H9 (cell line): ENCODE data around the gene COL4A1. TPM values are rescaled to one million over a fixed set of nuclear protein-coding genes. Genes with fewer than 3 reads are reported as not detected.

Experiments
- DNase-seq: peaks from one replicate; pipeline ENCODE4 v3.0.0-alpha.2; 2017
- H2AFZ ChIP-seq: one replicate; pipeline ENCODE4 v1.6.1; 2013; ENCODE audit warnings: mild to moderate bottlenecking, low read length, control low read depth, moderate library complexity
- H2AK5ac ChIP-seq: 2 replicates; pipeline ENCODE4 v1.6.1; 2013; ENCODE audit warnings: low read length, control low read depth, mixed read lengths; ENCODE audit not compliant: insufficient read length
- H2BK120ac ChIP-seq: one replicate; pipeline ENCODE4 v1.6.1; 2013; ENCODE audit warnings: low read depth, mild to moderate bottlenecking, low read length, control low read depth, inconsistent platforms; ENCODE audit not compliant: poor library complexity, severe bottlenecking
- H2BK12ac ChIP-seq: 2 replicates; pipeline ENCODE4 v1.6.1; 2013; ENCODE audit warnings: low read length, control low read depth, mixed read lengths, low read depth; ENCODE audit not compliant: insufficient read length
- H2BK15ac ChIP-seq: 2 replicates; pipeline ENCODE4 v1.6.1; 2013; ENCODE audit warnings: low read depth, low read length, control low read depth
- H2BK20ac ChIP-seq: one replicate; pipeline ENCODE4 v1.6.1; 2013; ENCODE audit warnings: low read depth, mild to moderate bottlenecking, low read length, control low read depth, inconsistent platforms; ENCODE audit not compliant: poor library complexity, severe bottlenecking
- H2BK5ac ChIP-seq: 2 replicates; pipeline ENCODE4 v1.6.1; 2013; ENCODE audit warnings: low read length, control low read depth, mixed read lengths; ENCODE audit not compliant: insufficient read length
- H3K14ac ChIP-seq: 2 replicates; pipeline ENCODE4 v1.6.1; 2013; ENCODE audit warnings: low read length, control low read depth; ENCODE audit not compliant: insufficient read depth
- H3K18ac ChIP-seq: 2 replicates; pipeline ENCODE4 v1.6.1; 2013; ENCODE audit warnings: low read depth, mild to moderate bottlenecking, mixed read lengths, low read length, control low read depth; ENCODE audit not compliant: insufficient read length
- H3K23ac ChIP-seq: 2 replicates; pipeline ENCODE4 v1.6.1; 2013; ENCODE audit warnings: low read length, control low read depth, mixed read lengths, low read depth; ENCODE audit not compliant: insufficient read length
- H3K23me2 ChIP-seq: 2 replicates; pipeline ENCODE4 v1.6.1; 2013; ENCODE audit warnings: low read depth, mild to moderate bottlenecking, mixed read lengths, low read length, control low read depth; ENCODE audit not compliant: insufficient read length, poor library complexity, severe bottlenecking
- H3K27ac ChIP-seq: 2 replicates; pipeline ENCODE4 v1.5.1; 2013; ENCODE audit warnings: low read length, control low read depth, mixed read lengths, low read depth; ENCODE audit not compliant: insufficient read length
- H3K27me3 ChIP-seq: 2 replicates; pipeline ENCODE4 v1.6.1; 2013; ENCODE audit warnings: low read length, control low read depth, inconsistent platforms; ENCODE audit not compliant: insufficient read depth
- H3K4ac ChIP-seq: 2 replicates; pipeline ENCODE4 v1.6.1; 2013; ENCODE audit warnings: low read depth, mild to moderate bottlenecking, control low read depth, inconsistent platforms, low read length, moderate library complexity
- H3K4me1 ChIP-seq: 2 replicates; pipeline ENCODE4 v1.6.1; 2013; ENCODE audit warnings: low read length, control low read depth, inconsistent platforms; ENCODE audit not compliant: insufficient read depth
- H3K4me2 ChIP-seq: 2 replicates; pipeline ENCODE4 v1.6.1; 2013; ENCODE audit warnings: low read length, control low read depth, mixed read lengths; ENCODE audit not compliant: insufficient read length, insufficient read depth
- H3K56ac ChIP-seq: 2 replicates; pipeline ENCODE4 v1.6.1; 2013; ENCODE audit warnings: low read depth, mild to moderate bottlenecking, mixed read lengths, low read length, control low read depth; ENCODE audit not compliant: insufficient read length
- H3K79me1 ChIP-seq: 2 replicates; pipeline ENCODE4 v1.6.1; 2013; ENCODE audit warnings: low read depth, mild to moderate bottlenecking, moderate library complexity, low read length, control low read depth, inconsistent platforms; ENCODE audit not compliant: insufficient read depth, poor library complexity, severe bottlenecking
- H3K79me2 ChIP-seq: 2 replicates; pipeline ENCODE4 v1.6.1; 2013; ENCODE audit warnings: low read length, control low read depth, inconsistent platforms; ENCODE audit not compliant: insufficient read depth
- H3K9ac ChIP-seq: 2 replicates; pipeline ENCODE4 v1.6.1; 2013; ENCODE audit warnings: low read length, control low read depth, mixed read lengths; ENCODE audit not compliant: insufficient read length; ENCODE audit errors: extremely low read depth
- H3K9me3 ChIP-seq: one replicate; pipeline ENCODE4 v1.6.1; 2013; ENCODE audit warnings: low read depth, low read length, inconsistent platforms; ENCODE audit not compliant: control insufficient read depth
- H3T11ph ChIP-seq: one replicate; pipeline ENCODE4 v1.6.1; 2013; ENCODE audit warnings: mild to moderate bottlenecking, low read length, control low read depth, inconsistent platforms
- H4K20me1 ChIP-seq: one replicate; pipeline ENCODE4 v1.6.1; 2013; ENCODE audit not compliant: control insufficient read depth, insufficient read length, insufficient read depth
- H4K5ac ChIP-seq: 2 replicates; pipeline ENCODE4 v1.6.1; 2013; ENCODE audit warnings: low read depth, mild to moderate bottlenecking, mixed read lengths, low read length, control low read depth; ENCODE audit not compliant: insufficient read length
- H4K8ac ChIP-seq: replicated peaks from 2 replicates; pipeline ENCODE4 v1.6.1; 2013; ENCODE audit warnings: low read length, control low read depth, mixed read lengths, low read depth; ENCODE audit not compliant: insufficient read length
- H4K91ac ChIP-seq: 2 replicates; pipeline ENCODE4 v1.6.1; 2013; ENCODE audit warnings: low read depth, mild to moderate bottlenecking, moderate library complexity, mixed read lengths, low read length, control low read depth; ENCODE audit not compliant: insufficient read length
- H3K27ac Mint-ChIP-seq, 3 experiments: 2 replicates in 2 of 3; 3 replicates in 1 of 3; pipeline ENCODE4 v1.8.0; 2020 to 2021; ENCODE audit warnings: mixed read lengths in 3 of 3, mild to moderate bottlenecking in 1 of 3, moderate library complexity in 1 of 3
- H3K27me3 Mint-ChIP-seq: 2 replicates; pipeline ENCODE4 v1.8.0; 2021; ENCODE audit warnings: low read depth, mild to moderate bottlenecking, moderate library complexity, mixed read lengths
- H3K36me3 Mint-ChIP-seq, 3 experiments: 2 replicates in 2 of 3; 3 replicates in 1 of 3; pipeline ENCODE4 v1.8.0; 2020 to 2021; ENCODE audit warnings: low read depth in 3 of 3, mixed read lengths in 3 of 3; ENCODE audit not compliant: insufficient read depth in 1 of 3
- H3K4me1 Mint-ChIP-seq, 2 experiments: 2 replicates each; pipeline ENCODE4 v1.8.0; 2020; ENCODE audit warnings: mixed read lengths in 2 of 2
- H3K4me3 Mint-ChIP-seq, 2 experiments: 2 replicates in 1 of 2; 3 replicates in 1 of 2; pipeline ENCODE4 v1.8.0; 2020 to 2021; ENCODE audit warnings: mild to moderate bottlenecking in 2 of 2, mixed read lengths in 2 of 2, moderate library complexity in 1 of 2
- H3K9me3 Mint-ChIP-seq, 2 experiments: 2 replicates in 1 of 2; 3 replicates in 1 of 2; pipeline ENCODE4 v1.8.0; 2020; ENCODE audit warnings: mild to moderate bottlenecking in 2 of 2, mixed read lengths in 2 of 2, moderate library complexity in 1 of 2
- CTCF ChIP-seq: fragments of 200-600 bp; sonication (generic); conservative IDR thresholded peaks from 3 replicates; pipeline ENCODE4 v1.8.0; 2021; ENCODE audit warnings: antibody characterized with exemption, mild to moderate bottlenecking
- WGBS: extraction: QIAGEN DNeasy Blood & Tissue Kit; methylation state at CpG from one replicate; pipeline ENCODE4 v1.1.7; 2013; ENCODE audit warnings: missing lambda C conversion rate, low lambda C conversion rate, mixed read lengths; ENCODE audit not compliant: insufficient read length; ENCODE audit errors: extremely low coverage; 5-methylcytosine and 5-hydroxymethylcytosine counted together
- total RNA-seq: library from RNA; stranded (reverse); gene quantifications from 2 replicates; pipeline ENCODE4 v1.2.1, GENCODE V29; 2021

The COL4A1 gene
- total RNA-seq, 1 experiment from 2014 or later: 73.1 TPM

GRCh38 chr13:110291286-110291685, 15.7 kb downstream of the COL4A1 start:
- no peak overlapping the region for H3K4ac ChIP-seq
- no peak overlapping the region for H2BK15ac ChIP-seq
- no peak overlapping the region for H3T11ph ChIP-seq
- no peak for DNase-seq
- no peak overlapping the region for H3K56ac ChIP-seq
- H3K27me3 ChIP-seq: no peaks in the 10 kb centered on the region
- H3K9ac ChIP-seq: no peak overlapping the region
- no peaks in the 10 kb centered on the region; the same call in 1 of the 2 replicates for H3K27me3 Mint-ChIP-seq
- no peak overlapping the region for H4K5ac ChIP-seq
- no peak overlapping the region for H3K27ac ChIP-seq
- no peak overlapping the region for H4K91ac ChIP-seq
- H2AK5ac ChIP-seq: no peak overlapping the region
- H3K23me2 ChIP-seq: no peaks in the 10 kb centered on the region
- no peak overlapping the region for H2BK12ac ChIP-seq
- H4K20me1 ChIP-seq: no peaks in the 10 kb centered on the region
- no peaks in the 10 kb centered on the region for H3K79me1 ChIP-seq
- H3K4me3 Mint-ChIP-seq: no peak overlapping the region
- H3K9me3 Mint-ChIP-seq: no peaks in the 10 kb centered on the region
- H3K4me1 Mint-ChIP-seq: peaks cover 0 to 3% of the 10 kb centered on the region in 2 experiments; a peak in 1 of 4 replicates
- H2BK20ac ChIP-seq: no peak overlapping the region
- no peaks in the 10 kb centered on the region for H3K9me3 ChIP-seq
- no peak overlapping the region for H2BK120ac ChIP-seq
- H2BK5ac ChIP-seq: no peak overlapping the region
- H3K18ac ChIP-seq: no peak overlapping the region
- H3K4me1 ChIP-seq: no peaks in the 10 kb centered on the region
- H2AFZ ChIP-seq: no peak overlapping the region
- no peak overlapping the region for H4K8ac ChIP-seq
- TF ChIP-seq CTCF: no peak
- H3K27ac Mint-ChIP-seq: no peak overlapping the region
- no peak overlapping the region for H3K14ac ChIP-seq
- no peak overlapping the region for H3K23ac ChIP-seq
- H3K4me2 ChIP-seq: no peak overlapping the region
- H3K79me2 ChIP-seq: no peaks in the 10 kb centered on the region; the same call in 1 of the 2 replicates
- peaks cover 0 to 3% (median 0%) of the 10 kb centered on the region in 3 experiments; a peak in 5 of 7 replicates for H3K36me3 Mint-ChIP-seq
- no CpG with 5 or more reads among the region's 9 CpGs for WGBS
